Measurements from ENCODE around the gene ASCC1.
"Not testable (repeated sequence)": the region's sequence is repeated elsewhere in the genome, so short reads cannot be mapped to it uniquely, and the experiment has no call there.

DNA sequence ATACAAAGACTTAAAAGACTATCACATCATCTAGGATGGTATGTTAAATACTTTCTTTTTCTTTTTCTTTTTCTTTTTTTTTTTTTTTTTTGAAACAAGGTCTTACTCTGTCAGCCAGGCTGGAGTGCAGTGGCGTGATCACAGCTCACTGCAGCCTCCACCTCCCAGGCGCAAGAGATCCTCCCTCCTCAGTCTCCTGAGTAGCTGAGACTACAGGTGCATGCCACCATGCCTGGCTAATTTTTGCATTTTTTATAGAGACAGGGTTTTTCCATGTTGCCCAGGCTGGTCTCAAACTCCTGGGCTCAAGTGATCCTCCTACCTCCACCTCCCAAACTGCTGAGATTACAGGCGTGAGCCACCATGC lies 108.1 kb downstream of the ASCC1 start:
- TF ChIP-seq, protein P1, sequence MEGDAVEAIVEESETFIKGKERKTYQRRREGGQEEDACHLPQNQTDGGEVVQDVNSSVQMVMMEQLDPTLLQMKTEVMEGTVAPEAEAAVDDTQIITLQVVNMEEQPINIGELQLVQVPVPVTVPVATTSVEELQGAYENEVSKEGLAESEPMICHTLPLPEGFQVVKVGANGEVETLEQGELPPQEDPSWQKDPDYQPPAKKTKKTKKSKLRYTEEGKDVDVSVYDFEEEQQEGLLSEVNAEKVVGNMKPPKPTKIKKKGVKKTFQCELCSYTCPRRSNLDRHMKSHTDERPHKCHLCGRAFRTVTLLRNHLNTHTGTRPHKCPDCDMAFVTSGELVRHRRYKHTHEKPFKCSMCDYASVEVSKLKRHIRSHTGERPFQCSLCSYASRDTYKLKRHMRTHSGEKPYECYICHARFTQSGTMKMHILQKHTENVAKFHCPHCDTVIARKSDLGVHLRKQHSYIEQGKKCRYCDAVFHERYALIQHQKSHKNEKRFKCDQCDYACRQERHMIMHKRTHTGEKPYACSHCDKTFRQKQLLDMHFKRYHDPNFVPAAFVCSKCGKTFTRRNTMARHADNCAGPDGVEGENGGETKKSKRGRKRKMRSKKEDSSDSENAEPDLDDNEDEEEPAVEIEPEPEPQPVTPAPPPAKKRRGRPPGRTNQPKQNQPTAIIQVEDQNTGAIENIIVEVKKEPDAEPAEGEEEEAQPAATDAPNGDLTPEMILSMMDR (IDR thresholded peaks at IDR 0.05; ENCODE audit: low read depth, low read length, poor library complexity, severe bottlenecking) = not testable (repeated sequence)
- not testable (repeated sequence) for TF ChIP-seq EZH2phosphoT487 (IDR thresholded peaks at IDR 0.05; ENCODE audit: borderline replicate concordance, low read length)
